Adipocyte (in vitro differentiated cells): ENCODE results near the gene MROH2A.

Source experiments
- DNase-seq: peaks from one replicate; pipeline ENCODE4 v3.0.0-alpha.2; 2015; ENCODE audit warnings: low read depth
- H3K27me3 ChIP-seq: replicated peaks from 2 replicates; pipeline ENCODE4 v1.7.0; 2013; ENCODE audit warnings: mild to moderate bottlenecking, low read length, moderate library complexity; ENCODE audit not compliant: control insufficient read depth, insufficient read depth
- H3K36me3 ChIP-seq: 2 replicates; pipeline ENCODE4 v1.7.0; 2013; ENCODE audit warnings: low read length, mild to moderate bottlenecking, moderate library complexity; ENCODE audit not compliant: control insufficient read depth, insufficient read depth, severe bottlenecking
- H3K4me1 ChIP-seq: 2 replicates; pipeline ENCODE4 v1.7.0; 2013; ENCODE audit warnings: mild to moderate bottlenecking, low read length, moderate library complexity; ENCODE audit not compliant: control insufficient read depth, insufficient read depth
- H3K4me3 ChIP-seq: 2 replicates; pipeline ENCODE4 v1.7.0; 2013; ENCODE audit warnings: mild to moderate bottlenecking, low read length, moderate library complexity
- H3K9ac ChIP-seq: 2 replicates; pipeline ENCODE4 v1.7.0; 2013; ENCODE audit warnings: mild to moderate bottlenecking, low read length, moderate library complexity
- H3K9me3 ChIP-seq: 2 replicates; pipeline ENCODE4 v1.7.0; 2013; ENCODE audit warnings: mild to moderate bottlenecking, low read length, moderate library complexity; ENCODE audit not compliant: control insufficient read depth

Gene MROH2A

GRCh38 chr2:233769260-233769659 lies 8.9 kb upstream of the MROH2A start:
- Histone ChIP-seq H3K4me3 (no peak overlapping the region), H3K9ac (no peak overlapping the region), H3K27me3 (no peaks in the 10 kb centered on the region), H3K36me3 (no peaks in the 10 kb centered on the region), H3K9me3 (no peaks in the 10 kb centered on the region), H3K4me1 (peaks cover 6% of the 10 kb centered on the region)
- no peak for DNase-seq

GRCh38 chr2:233772153-233772552 lies 6.0 kb upstream of the MROH2A start:
- Histone ChIP-seq H3K9ac (no peak overlapping the region), H3K9me3 (peaks cover 12% of the 10 kb centered on the region), H3K36me3 (no peaks in the 10 kb centered on the region), H3K4me1 (peaks cover 3% of the 10 kb centered on the region), H3K27me3 (no peaks in the 10 kb centered on the region), H3K4me3 (no peak overlapping the region)
- DNase-seq, result no peak

DNA sequence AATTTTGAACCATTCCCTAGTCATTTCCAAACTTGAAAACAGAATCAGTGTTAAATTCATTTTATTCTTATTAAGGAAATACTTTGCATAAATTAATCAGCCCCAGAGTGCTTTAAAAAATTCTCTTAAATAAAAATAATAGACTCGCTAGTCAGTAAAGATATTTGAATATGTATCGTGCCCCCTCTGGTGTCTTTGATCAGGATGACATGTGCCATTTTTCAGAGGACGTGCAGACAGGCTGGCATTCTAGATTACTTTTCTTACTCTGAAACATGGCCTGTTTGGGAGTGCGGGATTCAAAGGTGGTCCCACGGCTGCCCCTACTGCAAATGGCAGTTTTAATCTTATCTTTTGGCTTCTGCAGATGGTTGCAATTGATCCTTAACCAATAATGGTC lies 5.5 kb upstream of the MROH2A start:
- Histone ChIP-seq H3K9me3 (peaks cover 16% of the 10 kb centered on the region), H3K4me3 (no peak overlapping the region), H3K36me3 (no peaks in the 10 kb centered on the region), H3K4me1 (peaks cover 3% of the 10 kb centered on the region), H3K9ac (no peak overlapping the region), H3K27me3 (no peaks in the 10 kb centered on the region)
- no peak for DNase-seq

DNA sequence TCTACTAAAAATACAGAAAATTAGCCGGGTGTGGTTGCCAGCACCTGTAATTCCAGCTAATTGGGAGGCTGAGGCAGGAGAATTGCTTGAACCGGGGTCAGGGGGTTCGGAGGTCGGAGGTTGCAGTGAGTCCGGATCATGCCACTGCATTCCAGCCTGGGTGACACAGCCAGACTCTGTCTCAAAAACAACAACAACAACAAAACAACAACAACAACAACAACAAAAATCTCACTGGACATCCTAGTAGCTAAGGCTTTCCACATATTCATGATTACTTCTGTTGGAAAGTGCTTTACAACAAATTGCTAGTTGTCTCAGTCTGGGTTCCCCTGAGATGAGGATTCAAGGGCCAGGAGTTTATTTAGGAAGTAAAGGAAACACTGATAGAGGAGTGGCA lies 4.3 kb upstream of the MROH2A start:
- peaks cover 3% of the 10 kb centered on the region for H3K4me1 ChIP-seq
- H3K4me3 ChIP-seq, result no peak overlapping the region
- no peak overlapping the region for H3K9ac ChIP-seq
- peaks cover 24% of the 10 kb centered on the region for H3K9me3 ChIP-seq
- no peak for DNase-seq
- no peaks in the 10 kb centered on the region for H3K27me3 ChIP-seq
- H3K36me3 ChIP-seq, result no peaks in the 10 kb centered on the region

GRCh38 chr2:233775414-233775813 lies 2.7 kb upstream of the MROH2A start:
- peaks cover 3% of the 10 kb centered on the region for H3K4me1 ChIP-seq
- DNase-seq, result no peak
- H3K27me3 ChIP-seq, result no peaks in the 10 kb centered on the region
- no peak overlapping the region for H3K9ac ChIP-seq
- peaks cover 25% of the 10 kb centered on the region for H3K9me3 ChIP-seq
- no peaks in the 10 kb centered on the region for H3K36me3 ChIP-seq
- H3K4me3 ChIP-seq, result no peak overlapping the region

DNA sequence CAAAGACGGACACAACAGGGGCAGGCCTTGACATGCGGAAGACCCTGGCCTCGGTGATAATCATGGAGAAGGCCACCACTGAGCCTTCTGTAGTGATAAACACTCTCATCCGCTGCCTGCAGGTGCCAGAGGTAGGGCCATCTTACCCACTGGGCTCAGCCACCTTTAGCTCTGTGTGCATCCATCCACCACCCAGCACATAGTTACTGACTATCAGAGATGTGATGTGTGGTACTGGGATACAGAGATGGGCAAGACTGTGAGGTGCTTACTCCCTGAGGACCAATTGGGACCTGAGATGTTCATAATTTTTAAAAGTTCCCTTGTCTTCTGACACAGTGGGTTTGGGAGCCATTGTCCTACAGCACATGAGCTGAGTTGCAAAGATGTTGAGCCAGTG lies 1.6 kb downstream of the MROH2A start:
- DNase-seq, result no peak
- H3K4me1 ChIP-seq, result peaks cover 3% of the 10 kb centered on the region
- no peak overlapping the region for H3K9ac ChIP-seq
- H3K27me3 ChIP-seq, result no peaks in the 10 kb centered on the region
- H3K9me3 ChIP-seq, result peaks cover 25% of the 10 kb centered on the region
- no peak overlapping the region for H3K4me3 ChIP-seq
- H3K36me3 ChIP-seq, result no peaks in the 10 kb centered on the region

- H3K9ac ChIP-seq, result no peak overlapping the region
- H3K4me1 ChIP-seq, result no peaks in the 10 kb centered on the region
- no peak for DNase-seq
- no peak overlapping the region for H3K4me3 ChIP-seq
- no peaks in the 10 kb centered on the region for H3K27me3 ChIP-seq
- H3K9me3 ChIP-seq, result peaks cover 19% of the 10 kb centered on the region
- no peaks in the 10 kb centered on the region for H3K36me3 ChIP-seq
These were observed 2.6 kb downstream of the MROH2A start for GRCh38 chr2:233780771-233781170.

GRCh38 chr2:233789554-233789953 lies 11.4 kb downstream of the MROH2A start:
- H3K4me3 ChIP-seq, result no peak overlapping the region
- DNase-seq, result no peak
- H3K27me3 ChIP-seq, result peaks cover 10% of the 10 kb centered on the region
- no peaks in the 10 kb centered on the region for H3K4me1 ChIP-seq
- no peaks in the 10 kb centered on the region for H3K36me3 ChIP-seq
- no peaks in the 10 kb centered on the region for H3K9me3 ChIP-seq
- H3K9ac ChIP-seq, result no peak overlapping the region

DNA sequence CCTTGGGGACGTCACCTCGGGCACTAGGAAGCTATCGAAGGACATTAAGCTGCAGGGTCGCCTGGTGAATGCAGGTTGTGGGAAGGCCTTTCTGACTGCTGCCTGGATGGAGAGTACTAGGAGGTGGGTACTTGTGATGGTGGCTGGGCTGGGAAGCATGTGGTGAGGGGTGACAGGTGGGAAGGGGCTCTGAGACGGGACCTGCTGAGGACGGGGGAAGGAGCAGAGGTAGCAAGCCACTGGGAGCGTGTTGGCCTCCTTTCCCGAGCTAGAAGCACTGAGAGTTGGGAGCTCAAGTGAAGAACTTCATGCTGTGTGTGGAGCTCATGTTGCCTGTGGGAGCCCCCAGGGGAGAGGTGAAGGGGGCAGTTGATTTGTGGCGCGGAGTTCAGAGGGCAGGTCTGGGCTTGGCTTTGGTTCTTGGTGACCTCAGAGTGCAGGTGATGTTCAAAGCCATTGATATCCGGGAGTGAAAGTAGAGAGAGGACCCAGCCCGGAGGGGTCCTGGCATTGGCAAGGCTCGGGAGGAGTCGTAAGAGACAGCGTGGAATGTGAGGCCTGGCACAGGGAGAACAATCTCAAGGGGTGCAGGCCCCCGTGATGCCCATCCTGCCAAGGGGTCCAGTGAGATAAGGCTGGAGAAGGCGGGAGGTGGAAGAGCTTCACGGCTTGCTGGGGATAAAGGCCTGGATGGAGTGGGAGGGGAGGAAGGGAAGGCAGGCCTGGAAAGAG lies 13.2 kb downstream of the MROH2A start:
- H3K9ac ChIP-seq, result no peak overlapping the region
- no peak for DNase-seq
- no peak overlapping the region for H3K4me3 ChIP-seq
- no peaks in the 10 kb centered on the region for H3K4me1 ChIP-seq
- peaks cover 10% of the 10 kb centered on the region for H3K27me3 ChIP-seq
- no peaks in the 10 kb centered on the region for H3K9me3 ChIP-seq
- H3K36me3 ChIP-seq, result no peaks in the 10 kb centered on the region

GRCh38 chr2:233791883-233792329 lies 13.8 kb downstream of the MROH2A start:
- no peaks in the 10 kb centered on the region for H3K9me3 ChIP-seq
- no peaks in the 10 kb centered on the region for H3K36me3 ChIP-seq
- H3K4me3 ChIP-seq, result no peak overlapping the region
- no peaks in the 10 kb centered on the region for H3K4me1 ChIP-seq
- no peak for DNase-seq
- H3K27me3 ChIP-seq, result peaks cover 10% of the 10 kb centered on the region
- H3K9ac ChIP-seq, result no peak overlapping the region

DNA sequence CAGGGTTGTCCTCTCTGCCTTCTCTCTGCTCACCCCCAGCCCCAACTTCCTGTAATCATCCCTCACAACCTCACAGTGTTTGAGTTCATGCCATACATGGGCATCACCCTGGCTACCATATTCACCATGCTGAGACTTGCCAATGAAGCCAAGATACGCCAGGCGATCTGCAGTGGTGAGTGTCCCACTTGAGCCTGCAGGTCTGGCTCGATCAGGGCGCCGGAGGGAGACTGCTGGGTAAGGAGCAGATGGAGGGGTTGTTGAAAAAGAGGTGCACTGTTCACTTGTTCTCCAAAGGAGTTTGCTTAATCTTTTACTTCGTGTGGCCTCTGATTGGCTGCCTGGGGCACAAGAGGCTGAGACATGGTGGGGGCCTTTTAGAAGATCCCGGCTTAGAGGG lies 14.6 kb downstream of the MROH2A start:
- Histone ChIP-seq H3K4me1 (no peaks in the 10 kb centered on the region), H3K4me3 (no peak overlapping the region), H3K36me3 (no peaks in the 10 kb centered on the region), H3K9me3 (no peaks in the 10 kb centered on the region), H3K27me3 (peaks cover 10% of the 10 kb centered on the region), H3K9ac (no peak overlapping the region)
- DNase-seq, result no peak
